HCT116 (cell line): ENCODE measurements around the gene SANBR. TPM values are rescaled to one million over a fixed set of nuclear protein-coding genes. Genes with fewer than 3 reads are reported as not detected.
A peak's percentile ranks its signal among the peaks of the same experiment; 100 is the strongest.

ENCODE experiments used
- ATAC-seq: fragments of 200-7000 bp; cut with Tn5 transposase; 2 replicates; pipeline ENCODE4 v1.9.1; 2020; ENCODE audit warnings: mild to moderate bottlenecking, moderate library complexity
- BruUV-seq: library from RNA; stranded (reverse); fragments of 400-500 nt; replicated peaks from 2 replicates; lab custom pipeline; 2021; lab: Mats Ljungman, UMichigan
- CTCF ChIA-PET: fragments of 300-600 bp; sonication (Branson Sonifier 250); formaldehyde crosslinking; loops from one replicate; lab custom pipeline; 2021; ENCODE audit warnings: antibody characterized with exemption; lab: Charles Lee
- POLR2A ChIA-PET: fragments of 300-600, 350-600 bp; sonication (Branson Sonifier 250); formaldehyde crosslinking; loops from one replicate; lab custom pipeline; 2021; ENCODE audit warnings: antibody characterized with exemption; lab: Charles Lee
- RAD21 ChIA-PET, 2 experiments: fragments of 300-600 bp; sonication (Branson Sonifier 250); formaldehyde crosslinking; loops; one replicate each; lab custom pipeline; 2023; ENCODE audit warnings: low total read pairs in 2 of 2; ENCODE audit not compliant: uncharacterized antibody in 2 of 2, unreplicated experiment in 2 of 2, low non-redundant PET in 1 of 2; lab: Charles Lee
- DNase-seq: peaks from one replicate; pipeline ENCODE4 v3.0.0-alpha.2; 2010; ENCODE audit warnings: low read depth, low spot score
- H2AFZ ChIP-seq: fragments of 200-600 bp; shearing (Covaris generic), sonication (generic); 2 replicates; pipeline ENCODE4 v1.6.1; 2017; ENCODE audit warnings: low read depth, mixed run types, mixed read lengths, antibody characterized with exemption, low read length; ENCODE audit not compliant: poor library complexity, severe bottlenecking
- H3K27ac ChIP-seq: 2 replicates; pipeline ENCODE4 v1.5.1; 2012; ENCODE audit warnings: low read depth, low read length
- H3K27me3 ChIP-seq: fragments of 200-600 bp; sonication (generic); 2 replicates; pipeline ENCODE4 v1.6.1; 2016; ENCODE audit warnings: mixed run types, low read length, mixed read lengths; ENCODE audit not compliant: insufficient read depth
- H3K36me3 ChIP-seq, 2 experiments: fragments of 200-500 bp in 1 of 2; fragments of 200-600 bp in 1 of 2; sonication (Bioruptor generic) in 1 of 2; sonication (generic) in 1 of 2; 2 replicates each; pipeline versions ENCODE4 v1.5.1 to v1.6.1; 2014 to 2016; ENCODE audit warnings: low read length in 2 of 2, inconsistent platforms in 1 of 2, mixed read lengths in 1 of 2, mixed run types in 1 of 2; ENCODE audit not compliant: insufficient read depth in 2 of 2, control insufficient read depth in 1 of 2
- H3K4me1 ChIP-seq, 2 experiments: fragments of 200-600 bp in 1 of 2; sonication (generic) in 1 of 2; 2 replicates each; pipeline versions ENCODE4 v1.5.1 to v1.6.1; 2012 to 2017; ENCODE audit warnings: low read length in 2 of 2, inconsistent platforms in 1 of 2, mild to moderate bottlenecking in 1 of 2, mixed read lengths in 1 of 2, mixed run types in 1 of 2, moderate library complexity in 1 of 2; ENCODE audit not compliant: insufficient read depth in 2 of 2, control insufficient read depth in 1 of 2
- H3K4me2 ChIP-seq: fragments of 200-600 bp; sonication (generic); 2 replicates; pipeline ENCODE4 v1.6.1; 2017; ENCODE audit warnings: mixed run types, low read length, mixed read lengths
- H3K4me3 ChIP-seq, 2 experiments: fragments of 200-600 bp in 1 of 2; sonication (generic) in 1 of 2; replicated peaks in 1 of 2; 2 replicates each; pipeline ENCODE4 v1.5.1; 2011 to 2016; ENCODE audit warnings: low read length in 2 of 2, control low read depth in 1 of 2, low read depth in 1 of 2, mild to moderate bottlenecking in 1 of 2, mixed read lengths in 1 of 2, mixed run types in 1 of 2
- H3K79me2 ChIP-seq: fragments of 200-600 bp; sonication (generic); 2 replicates; pipeline ENCODE4 v1.6.1; 2017; ENCODE audit warnings: mild to moderate bottlenecking, mixed run types, low read length, moderate library complexity, mixed read lengths; ENCODE audit not compliant: insufficient read depth
- H3K9ac ChIP-seq: fragments of 200-600 bp; sonication (generic); 2 replicates; pipeline ENCODE4 v1.6.1; 2016; ENCODE audit warnings: low read length, mixed read lengths
- H3K9me2 ChIP-seq: fragments of 200-600 bp; sonication (generic), shearing (Covaris generic); 2 replicates; pipeline ENCODE4 v1.6.1; 2017; ENCODE audit warnings: mixed run types, mild to moderate bottlenecking, moderate library complexity; ENCODE audit not compliant: insufficient read depth
- H3K9me3 ChIP-seq, 2 experiments: fragments of 200-500 bp in 1 of 2; fragments of 200-600 bp in 1 of 2; sonication (Bioruptor generic) in 1 of 2; sonication (generic) in 1 of 2; 2 replicates each; pipeline ENCODE4 v1.6.1; 2014 to 2017; ENCODE audit warnings: low read length in 2 of 2, mixed read lengths in 2 of 2, inconsistent platforms in 1 of 2, low read depth in 1 of 2, mild to moderate bottlenecking in 1 of 2, mixed run types in 1 of 2, moderate library complexity in 1 of 2; ENCODE audit not compliant: control insufficient read depth in 1 of 2, insufficient read depth in 1 of 2
- H4K20me1 ChIP-seq: fragments of 200-600 bp; sonication (generic), shearing (Covaris generic); 2 replicates; pipeline ENCODE4 v1.6.1; 2017; ENCODE audit warnings: mixed run types, mild to moderate bottlenecking, moderate library complexity; ENCODE audit not compliant: insufficient read depth
- CBX3 ChIP-seq: IDR thresholded peaks from 2 replicates; pipeline ENCODE4 v1.6.1; 2012; ENCODE audit warnings: low read depth
- CEBPB ChIP-seq: IDR thresholded peaks from 2 replicates; pipeline ENCODE4 v1.6.1; 2012; ENCODE audit warnings: low read depth
- EGR1 ChIP-seq: IDR thresholded peaks from 2 replicates; pipeline ENCODE4 v1.6.1; 2012; ENCODE audit warnings: low read depth
- EZH2 ChIP-seq: fragments of 200-600 bp; sonication (generic); IDR thresholded peaks from 2 replicates; pipeline ENCODE4 v1.6.1; 2017; ENCODE audit warnings: antibody characterized with exemption, mixed run types
- JUND ChIP-seq: IDR thresholded peaks from 2 replicates; pipeline ENCODE4 v1.6.1; 2012
- RAD21 ChIP-seq: IDR thresholded peaks from 2 replicates; pipeline ENCODE4 v1.6.1; 2012; ENCODE audit warnings: low read depth, mild to moderate bottlenecking
- YY1 ChIP-seq: IDR thresholded peaks from 2 replicates; pipeline ENCODE4 v1.6.1; 2011; ENCODE audit warnings: low read length, low read depth, moderate library complexity, mild to moderate bottlenecking; ENCODE audit not compliant: insufficient replicate concordance; ENCODE audit errors: extremely low read depth
- ZBTB33 ChIP-seq: IDR thresholded peaks from 2 replicates; pipeline ENCODE4 v1.6.1; 2011; ENCODE audit warnings: mild to moderate bottlenecking, low read length, moderate library complexity; ENCODE audit not compliant: insufficient replicate concordance; ENCODE audit errors: extremely low read depth
- ZFX ChIP-seq: fragments of 450-650 bp; IDR thresholded peaks from 2 replicates; pipeline ENCODE4 v1.6.1; 2017
- ZNF274 ChIP-seq: fragments of 200-500 bp; sonication (Bioruptor generic); IDR thresholded peaks from 2 replicates; pipeline ENCODE4 v1.6.1; 2014; ENCODE audit warnings: mild to moderate bottlenecking, low read depth, low read length, inconsistent platforms
- intact Hi-C: fragments of 100-400 bp; cut with micrococcal nuclease; formaldehyde crosslinking; loops from 2 replicates; pipeline ENCODE4 v1.10.0; 2022
- total RNA-seq: library from RNA; stranded (reverse); gene quantifications from one replicate; pipeline ENCODE4 v1.2.1, GENCODE V29; 2021; ENCODE audit not compliant: unreplicated experiment
- TF ChIP-seq, protein P1 (sequence below): IDR thresholded peaks from 2 replicates; pipeline ENCODE4 v1.6.1; 2012; ENCODE audit warnings: low read depth

Gene SANBR
- total RNA-seq, 1 experiment from 2014 or later: 4.6 TPM

- Histone ChIP-seq H3K36me3 (no peaks in the 10 kb centered on the region), H3K9me2 (no peaks in the 10 kb centered on the region), H3K4me1 (peaks cover 30 to 44% of the 10 kb centered on the region in 2 experiments), H3K79me2 (peaks cover 39% of the 10 kb centered on the region), H2AFZ (no peak overlapping the region), H3K4me3 (peak overlapping the region; percentile 75 to 81), H3K9me3 (no peaks in the 10 kb centered on the region), H3K4me2 (peak overlapping the region; percentile 75), H3K27ac (peak overlapping the region; percentile 80; the same call in 1 of the 2 replicates), H4K20me1 (no peaks in the 10 kb centered on the region), H3K27me3 (no peaks in the 10 kb centered on the region), H3K9ac (peak overlapping the region; percentile 73)
- BruUV-seq: no TSS peak
- intact Hi-C loops: loop anchor here (5.0 kb wide), 2 partner anchors 134 to 161 kb away; partner anchors contain the start of gene REL
- ATAC-seq (no peak), DNase-seq (no peak)
- RAD21 ChIA-PET: no interaction called here
- CTCF ChIA-PET: interaction anchor here (2.5 kb wide), 1 partner anchor 17 kb away, joined by 7 read pairs; no protein-coding TSS in a partner anchor
- POLR2A ChIA-PET: no interaction called here
- TF ChIP-seq CEBPB (0 out of 2 replicates have a peak, but pooled peaks have one; percentile 12), RAD21 (no peak)
Observed at GRCh38 chr2:61015976-61016375, 49.7 kb upstream of the SANBR start.

DNA sequence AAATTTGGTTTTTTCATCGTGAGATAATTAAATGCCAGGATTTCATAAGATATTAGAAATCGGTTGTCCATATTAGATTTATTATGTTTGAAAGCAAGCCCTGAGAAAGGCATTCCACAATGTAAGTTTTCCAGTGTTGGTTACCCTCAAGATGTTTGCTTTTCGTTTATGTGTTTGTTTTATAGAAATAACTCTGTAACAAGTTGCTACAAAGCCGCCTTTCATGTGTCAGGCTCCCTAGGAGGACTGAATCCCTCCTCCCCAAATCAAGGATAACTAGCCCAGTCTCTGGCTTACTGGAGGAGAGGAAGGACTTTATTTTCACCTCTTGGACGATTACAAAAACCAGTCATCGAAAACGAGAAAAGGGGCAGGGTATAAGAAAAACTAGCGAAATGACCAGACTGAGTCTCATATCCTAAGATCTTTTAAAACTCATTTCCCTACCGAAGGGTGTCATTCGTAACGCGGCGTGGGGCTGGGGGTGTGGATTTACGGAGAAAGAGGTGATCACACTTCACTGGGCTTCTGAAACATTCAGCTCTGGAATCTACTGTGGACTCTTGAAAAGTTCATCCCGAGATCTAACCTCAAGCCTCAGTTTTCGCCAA is 49.2 kb upstream of the SANBR start:
- Histone ChIP-seq H3K36me3 (no peaks in the 10 kb centered on the region), H3K4me2 (peak overlapping the region; percentile 75), H2AFZ (peak overlapping the region; percentile 91)
- TF ChIP-seq ZFX (no peak), EZH2 (no peak), ZBTB33 (no peak), YY1 (no peak), CBX3 (no peak), JUND (no peak), EGR1 (no peak), ZNF274 (no peak)
- TF ChIP-seq, protein P1, sequence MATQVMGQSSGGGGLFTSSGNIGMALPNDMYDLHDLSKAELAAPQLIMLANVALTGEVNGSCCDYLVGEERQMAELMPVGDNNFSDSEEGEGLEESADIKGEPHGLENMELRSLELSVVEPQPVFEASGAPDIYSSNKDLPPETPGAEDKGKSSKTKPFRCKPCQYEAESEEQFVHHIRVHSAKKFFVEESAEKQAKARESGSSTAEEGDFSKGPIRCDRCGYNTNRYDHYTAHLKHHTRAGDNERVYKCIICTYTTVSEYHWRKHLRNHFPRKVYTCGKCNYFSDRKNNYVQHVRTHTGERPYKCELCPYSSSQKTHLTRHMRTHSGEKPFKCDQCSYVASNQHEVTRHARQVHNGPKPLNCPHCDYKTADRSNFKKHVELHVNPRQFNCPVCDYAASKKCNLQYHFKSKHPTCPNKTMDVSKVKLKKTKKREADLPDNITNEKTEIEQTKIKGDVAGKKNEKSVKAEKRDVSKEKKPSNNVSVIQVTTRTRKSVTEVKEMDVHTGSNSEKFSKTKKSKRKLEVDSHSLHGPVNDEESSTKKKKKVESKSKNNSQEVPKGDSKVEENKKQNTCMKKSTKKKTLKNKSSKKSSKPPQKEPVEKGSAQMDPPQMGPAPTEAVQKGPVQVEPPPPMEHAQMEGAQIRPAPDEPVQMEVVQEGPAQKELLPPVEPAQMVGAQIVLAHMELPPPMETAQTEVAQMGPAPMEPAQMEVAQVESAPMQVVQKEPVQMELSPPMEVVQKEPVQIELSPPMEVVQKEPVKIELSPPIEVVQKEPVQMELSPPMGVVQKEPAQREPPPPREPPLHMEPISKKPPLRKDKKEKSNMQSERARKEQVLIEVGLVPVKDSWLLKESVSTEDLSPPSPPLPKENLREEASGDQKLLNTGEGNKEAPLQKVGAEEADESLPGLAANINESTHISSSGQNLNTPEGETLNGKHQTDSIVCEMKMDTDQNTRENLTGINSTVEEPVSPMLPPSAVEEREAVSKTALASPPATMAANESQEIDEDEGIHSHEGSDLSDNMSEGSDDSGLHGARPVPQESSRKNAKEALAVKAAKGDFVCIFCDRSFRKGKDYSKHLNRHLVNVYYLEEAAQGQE: no peak
- TF ChIP-seq, all 23 proteins: peak for 0
- no peak for DNase-seq
- H3K27me3 ChIP-seq: no peaks in the 10 kb centered on the region
- ATAC-seq: no peak
- ChIA-PET CTCF (interaction anchor here (2.5 kb wide), 1 partner anchor 18 kb away, joined by 7 read pairs; no protein-coding TSS in a partner anchor), RAD21 (no interaction called here), POLR2A (no interaction called here)
- H3K4me3 ChIP-seq: peak overlapping the region; percentile 75 to 81
- peaks cover 30 to 43% of the 10 kb centered on the region in 2 experiments for H3K4me1 ChIP-seq
- intact Hi-C loops: loop anchor here (5.0 kb wide), 2 partner anchors 134 to 161 kb away; partner anchors contain the start of gene REL
- H3K9ac ChIP-seq: peak overlapping the region; percentile 73
- peaks cover 42% of the 10 kb centered on the region for H3K79me2 ChIP-seq
- BruUV-seq: TSS peak; percentile 84
- no peaks in the 10 kb centered on the region for H3K9me3 ChIP-seq
- no peaks in the 10 kb centered on the region for H4K20me1 ChIP-seq
- no peaks in the 10 kb centered on the region for H3K9me2 ChIP-seq
- peak overlapping the region; percentile 80 for H3K27ac ChIP-seq
